ENCODE data around the gene LRFN3.

DNA sequence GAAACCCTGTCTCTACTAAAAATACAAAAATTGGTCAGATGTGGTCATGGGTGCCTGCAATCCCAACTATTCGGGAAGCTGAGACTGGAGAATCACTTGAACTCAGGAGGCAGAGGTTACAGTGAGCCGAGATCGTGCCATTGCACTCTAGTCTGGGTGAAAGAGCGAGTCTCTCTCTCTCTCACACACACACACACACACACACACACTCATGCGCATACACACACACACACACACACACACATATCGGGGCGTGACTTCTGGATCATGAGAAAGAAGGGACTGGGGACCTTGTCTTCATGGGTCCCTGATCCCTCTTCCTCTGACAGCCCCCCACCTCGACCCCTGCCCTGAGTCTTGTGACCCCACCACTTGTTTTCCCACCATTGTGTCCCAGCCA is 47.0 kb downstream of the LRFN3 start:
- no peak for TF ChIP-seq CTCF (IDR thresholded peaks at IDR 0.05)
- no peak for TF ChIP-seq POLR2A (IDR thresholded peaks at IDR 0.05)

Data from Peyer's patch (tissue), 4 donors.